ENCODE results near the gene GPHA2.
"Not testable (repeated sequence)": the region's sequence is repeated elsewhere in the genome, so short reads cannot be mapped to it uniquely, and the experiment has no call there.

GPHA2 gene

GRCh38 chr11:64935359-64936081 is at the start of gene GPHA2:
Gene GPHA2, minus strand, starts transcription at chr11:64935893. Its CDS starts 433 bp downstream, at chr11:64935460.
- DNase-seq = no peak

- DNase-seq = not testable (repeated sequence)
Observed at GRCh38 chr11:64983339-64983738, 47.6 kb upstream of the GPHA2 start.

- DNase-seq = no peak
Observed at GRCh38 chr11:64976651-64977050, 41.0 kb upstream of the GPHA2 start.

GRCh38 chr11:64974124-64974523 is 38.4 kb upstream of the GPHA2 start:
- no peak for DNase-seq

- peak in 1 of 2 donors; percentile 54 for DNase-seq
Observed at GRCh38 chr11:64971421-64972233, 35.9 kb upstream of the GPHA2 start, which contains the start of gene MAJIN. Gene MAJIN, minus strand, starts transcription at chr11:64972108. Its CDS starts 12,703 bp downstream, at chr11:64959405.

GRCh38 chr11:64970731-64971151 is 35.0 kb upstream of the GPHA2 start:
- DNase-seq = no peak

- no peak for DNase-seq
Observed at GRCh38 chr11:64969209-64969608, 33.5 kb upstream of the GPHA2 start.

GRCh38 chr11:64967375-64967774 is 31.7 kb upstream of the GPHA2 start:
- DNase-seq = no peak

- no peak for DNase-seq
Observed at GRCh38 chr11:64963072-64963631, 27.5 kb upstream of the GPHA2 start.

GRCh38 chr11:64960719-64961118 is 25.0 kb upstream of the GPHA2 start:
- no peak for DNase-seq

- DNase-seq = no peak
Observed at GRCh38 chr11:64959498-64959897, 23.8 kb upstream of the GPHA2 start.

- DNase-seq = no peak
Observed at GRCh38 chr11:64954201-64954600, 18.5 kb upstream of the GPHA2 start.

- no peak for DNase-seq
Observed at GRCh38 chr11:64951529-64951928, 15.8 kb upstream of the GPHA2 start.

GRCh38 chr11:64947208-64947814 is 11.6 kb upstream of the GPHA2 start:
- no peak for DNase-seq

- no peak for DNase-seq
Observed at GRCh38 chr11:64936539-64936938, 846 bp upstream of the GPHA2 start.

GRCh38 chr11:64934682-64935358 is 873 bp downstream of the GPHA2 start:
- no peak for DNase-seq

GRCh38 chr11:64933935-64934681 is 1.6 kb downstream of the GPHA2 start:
- DNase-seq = no peak

- DNase-seq = no peak
Observed at GRCh38 chr11:64933213-64933934, 2.3 kb downstream of the GPHA2 start.

- no peak for DNase-seq
Observed at GRCh38 chr11:64932324-64932723, 3.4 kb downstream of the GPHA2 start.

GRCh38 chr11:64931290-64931689 is 4.4 kb downstream of the GPHA2 start:
- DNase-seq = no peak

- DNase-seq = no peak
Observed at GRCh38 chr11:64930340-64930739, 5.4 kb downstream of the GPHA2 start.

All from hippocampal formation (tissue), 2 donors.